Suppressor macrophage treated with lipopolysaccharide for 4 hours (primary cell): Measurements from ENCODE around the gene HOXA5.

Experiments used
- DNase-seq: peaks from one replicate; pipeline ENCODE4 v3.0.0-alpha.2; 2020

HOXA5 gene

GRCh38 chr7:27131390-27131819 lies 12.1 kb downstream of the HOXA5 start:
- no peak for DNase-seq

GRCh38 chr7:27130540-27131389 lies 12.7 kb downstream of the HOXA5 start, which contains the start of gene HOXA4:
Gene HOXA4, minus strand, starts transcription at chr7:27130757. Its CDS starts 24 bp downstream, at chr7:27130733.
- peak; percentile 91 for DNase-seq

- no peak for DNase-seq
Measured at GRCh38 chr7:27129729-27130539, 13.5 kb downstream of the HOXA5 start.

- DNase-seq = no peak
Measured at GRCh38 chr7:27128776-27129728, 14.4 kb downstream of the HOXA5 start.

- no peak for DNase-seq
Measured at GRCh38 chr7:27128034-27128433, 15.4 kb downstream of the HOXA5 start.

GRCh38 chr7:27126596-27127327 lies 16.7 kb downstream of the HOXA5 start:
- no peak for DNase-seq

GRCh38 chr7:27125986-27126394 lies 17.5 kb downstream of the HOXA5 start:
- no peak for DNase-seq

GRCh38 chr7:27124902-27125689 lies 18.4 kb downstream of the HOXA5 start:
- no peak for DNase-seq

GRCh38 chr7:27124096-27124901 lies 19.2 kb downstream of the HOXA5 start:
- DNase-seq = no peak

- DNase-seq = no peak
Measured at GRCh38 chr7:27123477-27124053, 19.9 kb downstream of the HOXA5 start.

GRCh38 chr7:27123007-27123476 lies 20.4 kb downstream of the HOXA5 start:
- DNase-seq = no peak

GRCh38 chr7:27122077-27122910 lies 21.2 kb downstream of the HOXA5 start:
- DNase-seq = no peak

GRCh38 chr7:27121684-27122076 lies 21.8 kb downstream of the HOXA5 start:
- no peak for DNase-seq

- DNase-seq = no peak
Measured at GRCh38 chr7:27119412-27119911, 24.0 kb downstream of the HOXA5 start.

GRCh38 chr7:27118580-27118979 lies 24.9 kb downstream of the HOXA5 start:
- DNase-seq = no peak

GRCh38 chr7:27117887-27118491 lies 25.5 kb downstream of the HOXA5 start:
- no peak for DNase-seq

- no peak for DNase-seq
Measured at GRCh38 chr7:27116962-27117886, 26.3 kb downstream of the HOXA5 start.
